ENCODE measurements around the gene PPM1H. TPM values are rescaled to one million over a fixed set of nuclear protein-coding genes. Genes with fewer than 3 reads are reported as not detected.

PPM1H gene
- total and polyA plus RNA-seq, 2 of the 8 experiments (the other 6 are each of a cell fraction or from before 2014, with no cell fraction given) = 16.4 to 36.1 TPM

- no peak overlapping the region for H3K4me2 ChIP-seq (ENCODE audit: insufficient read depth in 1 of 2, low read depth in 2 of 2, low read length in 2 of 2)
- H2AFZ ChIP-seq (ENCODE audit: low read length) = no peak overlapping the region
- FAIRE-seq = no peak
- H2BK20ac ChIP-seq (ENCODE audit: low read length) = no peak overlapping the region
- no peak overlapping the region for H3K27ac ChIP-seq (ENCODE audit: low read depth, low read length)
- TF ChIP-seq SIN3A (conservative IDR thresholded peaks at IDR 0.05 in 1 of 2, IDR thresholded peaks at IDR 0.05 in 1 of 2; ENCODE audit: low read depth in 1 of 2, low read length in 2 of 2) (no peak), FOSL1 (IDR thresholded peaks at IDR 0.05; ENCODE audit: insufficient read depth, low read depth, low read length) (no peak), JUND (IDR thresholded peaks at IDR 0.05; ENCODE audit: low read length) (no peak)
- no peak overlapping the region for H3K4ac ChIP-seq (replicated peaks; ENCODE audit: insufficient read length, low read depth, low read length)
- no peak overlapping the region for H2BK15ac ChIP-seq (ENCODE audit: low read length)
- H3K4me3 ChIP-seq (ENCODE audit: extremely low read depth in 1 of 4, insufficient read depth in 2 of 4, low read depth in 3 of 4, low read length in 4 of 4) = no peak overlapping the region
- H3K27me3 ChIP-seq (replicated peaks in 1 of 4; ENCODE audit: control insufficient read depth in 3 of 4, extremely low read depth in 1 of 4, insufficient read depth in 3 of 4, low read length in 3 of 4) = no peaks in the 10 kb centered on the region
- H3K23ac ChIP-seq (ENCODE audit: insufficient read length) = no peak overlapping the region
- no peaks in the 10 kb centered on the region for H4K20me1 ChIP-seq (replicated peaks in 1 of 2; ENCODE audit: control insufficient read depth in 1 of 2, insufficient read depth in 2 of 2, low read length in 2 of 2)
- no peak overlapping the region for H2AK5ac ChIP-seq (ENCODE audit: low read depth, low read length)
- no peaks in the 10 kb centered on the region for H3K79me1 ChIP-seq (ENCODE audit: low read depth, low read length)
- no peak overlapping the region for H3K14ac ChIP-seq (ENCODE audit: insufficient read length)
- H3K79me2 ChIP-seq (ENCODE audit: control insufficient read depth in 1 of 2, insufficient read depth in 2 of 2, low read length in 2 of 2) = peaks cover 2 to 3% of the 10 kb centered on the region in 2 experiments; a peak in 2 of 4 replicates
- H2BK120ac ChIP-seq (replicated peaks; ENCODE audit: low read depth, low read length) = no peak overlapping the region
- H4K91ac ChIP-seq (replicated peaks; ENCODE audit: insufficient read length, low read length) = no peak overlapping the region
- no peak overlapping the region for H3K9ac ChIP-seq (replicated peaks in 1 of 4; ENCODE audit: extremely low read depth in 1 of 4, low read depth in 3 of 4, low read length in 3 of 4)
- H2BK12ac ChIP-seq (ENCODE audit: low read depth, low read length) = no peak overlapping the region
- no peaks in the 10 kb centered on the region for H3K36me3 ChIP-seq (ENCODE audit: control insufficient read depth in 2 of 4, insufficient read depth in 4 of 4, low read length in 3 of 4)
- H3K4me1 ChIP-seq (replicated peaks in 1 of 4; ENCODE audit: control insufficient read depth in 3 of 4, insufficient read depth in 4 of 4, low read length in 3 of 4) = peaks cover 15 to 28% (median 23%) of the 10 kb centered on the region in 4 experiments
- DNase-seq (ENCODE audit: low read depth in 1 of 2, low spot score in 2 of 2) = no peak
- H2BK5ac ChIP-seq (ENCODE audit: low read depth, low read length) = no peak overlapping the region
- WGBS, 2 experiments (ENCODE audit: extremely low coverage in 1 of 2, insufficient coverage in 1 of 2, insufficient read length in 1 of 2, insufficient replicate concordance in 2 of 2, low coverage in 1 of 2, low lambda C conversion rate in 2 of 2, missing lambda C conversion rate in 1 of 2) = 96% methylated on average over 6 of the region's 6 CpGs; no CpG with 5 or more reads in 1 of the 2 experiments
- no peak overlapping the region for H3K56ac ChIP-seq (replicated peaks; ENCODE audit: insufficient read length, low read depth, low read length)
- POLR2A ChIA-PET (ENCODE audit: partially characterized antibody) = no interaction called here
- H3K9me3 ChIP-seq (ENCODE audit: insufficient read depth in 2 of 2, low read depth in 1 of 2, low read length in 1 of 2) = no peaks in the 10 kb centered on the region
- CTCF ChIA-PET (ENCODE audit: partially characterized antibody) = no interaction called here
- H4K8ac ChIP-seq (ENCODE audit: extremely low read depth, insufficient read depth, low read length) = no peak overlapping the region
- no peak overlapping the region for H3K18ac ChIP-seq (ENCODE audit: extremely low read depth, low read length)
- no peak overlapping the region for H4K5ac ChIP-seq (ENCODE audit: insufficient read length, low read depth, low read length)
- no peaks in the 10 kb centered on the region for H3K23me2 ChIP-seq (ENCODE audit: low read depth, low read length)
Measured at GRCh38 chr12:62726471-62726980, 208.4 kb downstream of the PPM1H start.
